ENCODE results near the gene ANOS1.
"Not testable (repeated sequence)": the region's sequence is repeated elsewhere in the genome, so short reads cannot be mapped to it uniquely, and the experiment has no call there.

ANOS1 gene, protein sequence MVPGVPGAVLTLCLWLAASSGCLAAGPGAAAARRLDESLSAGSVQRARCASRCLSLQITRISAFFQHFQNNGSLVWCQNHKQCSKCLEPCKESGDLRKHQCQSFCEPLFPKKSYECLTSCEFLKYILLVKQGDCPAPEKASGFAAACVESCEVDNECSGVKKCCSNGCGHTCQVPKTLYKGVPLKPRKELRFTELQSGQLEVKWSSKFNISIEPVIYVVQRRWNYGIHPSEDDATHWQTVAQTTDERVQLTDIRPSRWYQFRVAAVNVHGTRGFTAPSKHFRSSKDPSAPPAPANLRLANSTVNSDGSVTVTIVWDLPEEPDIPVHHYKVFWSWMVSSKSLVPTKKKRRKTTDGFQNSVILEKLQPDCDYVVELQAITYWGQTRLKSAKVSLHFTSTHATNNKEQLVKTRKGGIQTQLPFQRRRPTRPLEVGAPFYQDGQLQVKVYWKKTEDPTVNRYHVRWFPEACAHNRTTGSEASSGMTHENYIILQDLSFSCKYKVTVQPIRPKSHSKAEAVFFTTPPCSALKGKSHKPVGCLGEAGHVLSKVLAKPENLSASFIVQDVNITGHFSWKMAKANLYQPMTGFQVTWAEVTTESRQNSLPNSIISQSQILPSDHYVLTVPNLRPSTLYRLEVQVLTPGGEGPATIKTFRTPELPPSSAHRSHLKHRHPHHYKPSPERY

DNA sequence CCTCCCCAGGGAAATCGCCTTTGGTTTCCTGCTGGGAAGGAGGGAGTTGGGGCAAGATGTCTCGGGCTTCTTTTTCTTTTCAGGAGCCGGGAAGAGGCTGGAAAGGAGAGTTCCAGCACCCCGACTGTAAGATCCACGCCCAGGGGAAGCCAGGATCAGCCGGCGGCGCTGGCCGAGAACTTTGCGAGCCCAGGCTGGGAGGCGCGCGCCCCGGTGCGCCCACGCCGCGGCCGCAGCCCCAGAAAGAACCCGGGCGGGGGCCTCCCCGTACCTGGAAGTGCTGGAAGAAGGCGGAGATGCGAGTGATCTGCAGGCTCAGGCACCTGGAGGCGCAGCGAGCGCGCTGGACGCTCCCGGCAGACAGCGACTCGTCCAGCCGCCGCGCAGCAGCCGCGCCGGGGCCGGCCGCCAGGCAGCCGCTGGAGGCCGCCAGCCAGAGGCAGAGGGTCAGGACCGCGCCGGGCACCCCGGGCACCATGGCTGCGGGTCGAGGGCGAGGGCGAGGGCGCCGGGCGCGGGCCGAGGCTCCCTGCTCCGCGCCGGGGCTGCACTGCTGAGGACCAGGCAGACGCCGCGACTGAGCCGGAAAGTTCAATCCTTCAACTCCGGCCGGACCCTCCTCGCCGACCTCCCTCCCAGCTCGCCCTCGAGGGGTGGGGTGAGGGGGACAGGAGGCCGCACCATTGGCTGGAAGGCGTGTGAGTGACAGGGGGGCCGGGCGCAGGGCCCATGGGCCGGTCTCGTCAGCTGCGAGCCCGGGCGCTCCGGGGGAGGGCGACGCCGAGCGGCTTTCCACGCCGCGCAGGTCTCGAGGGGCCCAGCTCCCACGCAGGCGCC lies at the start of gene ANOS1:
Gene ANOS1 (minus strand): TSS at position 579 of the 837 bp plus-strand sequence. CDS start 101 bp downstream, at position 478.
- DNase-seq (ENCODE audit: low read depth in 1 of 2, low spot score in 1 of 2) = no peak

DNA sequence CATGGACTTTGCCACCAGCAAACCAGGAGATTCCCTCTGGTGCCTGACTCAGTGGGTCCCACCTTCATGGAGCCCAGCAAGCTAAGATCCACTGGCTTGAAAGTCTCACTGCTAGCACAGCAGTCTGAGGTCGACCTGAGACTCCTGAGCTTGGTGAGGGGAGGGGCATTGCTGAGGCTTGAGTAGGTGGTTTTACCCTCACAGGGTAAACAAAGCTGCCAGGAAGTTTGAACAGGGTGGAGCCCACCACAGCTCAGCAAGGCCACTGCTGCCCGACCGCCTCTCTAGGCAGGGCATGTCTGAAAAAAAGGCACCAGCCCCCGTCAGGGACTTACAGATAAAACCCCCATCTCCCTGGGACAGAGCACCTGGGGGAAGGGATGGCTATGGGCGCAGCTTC lies 41.2 kb upstream of the ANOS1 start:
- no peak for DNase-seq (ENCODE audit: low read depth in 1 of 2, low spot score in 1 of 2)

DNA sequence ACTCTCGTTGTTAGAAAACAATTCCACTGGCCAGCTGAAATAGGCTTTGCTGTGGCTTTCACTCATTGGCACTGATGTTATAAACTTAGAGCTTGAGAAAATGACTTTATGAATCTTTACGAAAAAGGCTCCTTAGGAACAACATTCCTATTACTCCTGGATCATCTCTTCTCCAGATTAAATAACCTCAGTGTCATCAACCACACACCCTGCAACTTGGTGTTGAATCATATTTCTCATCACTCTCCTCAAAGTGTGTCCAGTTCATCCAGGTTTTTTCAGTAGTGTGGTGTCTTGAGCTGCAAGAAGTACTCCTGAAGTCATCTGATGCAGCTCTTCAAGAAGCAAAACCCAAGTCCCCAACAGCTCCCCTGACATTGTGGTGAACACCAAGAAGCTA lies 28.1 kb upstream of the ANOS1 start:
- no peak for DNase-seq (ENCODE audit: low read depth in 1 of 2, low spot score in 1 of 2)

DNA sequence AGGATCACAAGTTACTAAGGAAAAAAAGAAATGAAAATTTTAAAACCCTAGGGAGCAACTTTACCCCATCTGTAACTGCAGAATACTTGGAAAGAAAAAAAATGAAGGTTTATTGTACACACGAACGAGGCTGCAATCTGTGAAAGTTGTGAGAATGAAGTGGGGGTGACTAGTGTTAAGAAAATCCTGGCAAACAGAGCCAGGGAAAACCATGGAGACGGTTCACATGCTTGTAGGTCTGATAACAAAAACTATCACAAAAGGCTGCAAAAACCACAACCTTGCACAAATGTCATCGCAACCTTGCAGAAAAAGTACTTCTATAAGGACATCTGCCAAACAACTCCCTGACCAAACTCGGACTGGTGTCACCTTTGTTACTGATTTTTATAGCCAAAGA lies 26.8 kb upstream of the ANOS1 start:
- DNase-seq (ENCODE audit: low read depth in 1 of 2, low spot score in 1 of 2) = not testable (repeated sequence)

DNA sequence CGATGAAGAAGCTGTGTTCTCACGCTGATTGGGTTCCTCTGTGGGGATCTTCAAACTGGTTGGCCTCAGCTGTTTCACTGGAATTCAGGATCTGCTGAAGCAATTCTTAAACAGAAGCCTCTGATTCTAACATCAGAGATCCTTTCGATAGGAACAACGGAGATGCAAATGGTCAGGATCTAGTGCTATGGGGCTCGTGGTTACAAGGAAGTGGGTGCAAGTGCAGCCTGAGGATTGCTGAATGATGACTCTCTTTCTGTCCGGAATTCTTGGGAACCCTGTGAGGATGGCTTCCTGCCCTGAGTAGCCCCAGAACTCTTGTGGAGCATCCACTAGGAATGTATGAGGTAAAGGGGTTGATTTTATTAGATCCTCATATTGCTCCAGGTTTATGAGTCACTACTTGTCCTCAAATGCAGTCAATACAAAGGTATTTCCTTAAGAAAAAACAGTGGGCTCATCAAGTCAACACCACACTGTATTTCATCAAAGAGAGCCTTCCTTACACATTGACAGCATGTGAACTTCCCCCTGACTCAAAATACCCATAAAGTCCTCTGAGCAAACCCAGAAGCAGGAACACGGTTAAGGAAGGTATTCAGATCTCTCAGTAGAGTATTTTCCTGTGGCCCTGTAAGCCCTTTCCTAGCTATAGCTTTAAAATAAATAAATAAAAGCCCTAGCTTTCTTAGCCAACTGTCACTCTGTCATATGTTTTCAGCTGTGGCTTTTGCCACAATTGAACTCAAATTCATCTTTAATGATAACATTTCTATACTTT lies 25.9 kb upstream of the ANOS1 start:
- DNase-seq (ENCODE audit: low read depth in 1 of 2, low spot score in 1 of 2) = not testable (repeated sequence)

DNA sequence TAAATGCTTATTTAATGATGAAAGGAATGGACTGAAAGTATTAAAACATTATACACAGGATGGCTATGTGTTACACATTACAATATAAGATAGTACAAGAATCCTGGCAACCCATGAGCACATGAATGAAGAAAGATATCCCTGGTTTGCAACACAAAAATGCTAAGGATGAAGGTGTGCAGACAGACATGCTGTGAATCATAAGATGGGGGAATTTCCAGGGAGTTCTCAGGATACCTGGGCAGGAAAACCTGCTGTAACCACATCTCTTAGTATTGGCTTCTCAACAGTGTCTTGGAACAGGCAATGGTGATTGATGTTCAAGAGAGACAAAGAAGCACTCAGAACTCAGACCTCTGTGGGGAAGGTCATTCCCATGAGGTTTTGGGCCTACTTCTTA lies 23.9 kb upstream of the ANOS1 start:
- DNase-seq (ENCODE audit: low read depth in 1 of 2, low spot score in 1 of 2) = no peak

DNA sequence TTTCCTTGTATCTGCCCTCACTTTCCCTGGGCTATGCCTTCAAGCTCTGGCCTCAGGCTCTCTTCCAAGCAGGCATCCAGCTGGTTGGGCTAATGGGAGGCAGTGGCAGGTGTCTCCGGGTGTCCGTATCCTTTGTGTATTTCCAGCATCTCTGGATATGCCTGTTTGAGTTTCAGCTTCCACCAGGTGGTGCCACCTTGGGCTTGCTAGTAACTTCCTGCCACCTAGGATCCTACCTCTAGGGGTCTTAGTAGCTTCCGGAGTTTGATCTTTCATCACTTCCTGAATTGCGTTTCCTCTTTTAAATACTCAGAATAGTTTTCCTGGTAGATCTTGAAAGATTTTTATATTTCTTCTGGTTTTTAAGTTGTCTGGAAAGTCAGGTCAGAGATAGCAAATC lies 23.2 kb upstream of the ANOS1 start:
- no peak for DNase-seq (ENCODE audit: low read depth in 1 of 2, low spot score in 1 of 2)

DNA sequence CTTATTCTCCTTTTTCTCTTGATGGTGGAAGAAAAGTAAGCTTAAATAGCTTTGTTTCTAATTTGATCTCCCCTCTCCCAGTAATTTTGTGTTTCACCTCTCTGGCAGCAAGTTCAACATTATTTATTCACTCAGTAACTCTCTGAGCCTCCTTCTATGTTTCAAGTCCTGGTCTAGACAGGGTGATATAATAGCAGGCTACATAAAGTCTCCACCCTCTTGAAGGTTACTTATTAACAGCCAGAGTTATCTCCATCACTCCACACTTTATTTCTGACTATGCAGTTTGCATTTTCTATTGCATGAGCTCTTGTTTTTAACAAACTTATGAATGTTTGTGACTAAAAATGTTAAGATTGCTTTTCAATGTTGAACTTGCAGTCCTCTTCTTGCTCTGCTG lies 17.8 kb upstream of the ANOS1 start:
- no peak for DNase-seq (ENCODE audit: low read depth in 1 of 2, low spot score in 1 of 2)

DNA sequence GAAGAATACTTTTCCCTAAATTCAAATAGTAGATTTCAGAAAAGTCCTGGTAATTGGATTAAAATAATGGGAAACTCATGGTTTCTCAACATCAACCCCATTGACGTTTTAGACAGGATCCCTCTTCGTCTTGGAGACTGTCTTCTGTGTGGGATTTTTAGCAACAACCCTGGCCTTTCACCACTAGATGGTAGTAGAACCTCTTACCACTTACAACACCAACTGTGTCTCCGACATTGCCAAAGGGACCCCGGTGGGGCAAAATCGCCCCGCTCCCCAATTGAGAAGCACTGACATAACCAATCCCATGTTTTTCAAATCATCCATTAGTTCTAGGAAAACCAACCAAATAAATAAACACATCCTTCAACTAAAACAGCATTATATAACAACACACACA lies 16.9 kb upstream of the ANOS1 start:
- no peak for DNase-seq (ENCODE audit: low read depth in 1 of 2, low spot score in 1 of 2)

DNA sequence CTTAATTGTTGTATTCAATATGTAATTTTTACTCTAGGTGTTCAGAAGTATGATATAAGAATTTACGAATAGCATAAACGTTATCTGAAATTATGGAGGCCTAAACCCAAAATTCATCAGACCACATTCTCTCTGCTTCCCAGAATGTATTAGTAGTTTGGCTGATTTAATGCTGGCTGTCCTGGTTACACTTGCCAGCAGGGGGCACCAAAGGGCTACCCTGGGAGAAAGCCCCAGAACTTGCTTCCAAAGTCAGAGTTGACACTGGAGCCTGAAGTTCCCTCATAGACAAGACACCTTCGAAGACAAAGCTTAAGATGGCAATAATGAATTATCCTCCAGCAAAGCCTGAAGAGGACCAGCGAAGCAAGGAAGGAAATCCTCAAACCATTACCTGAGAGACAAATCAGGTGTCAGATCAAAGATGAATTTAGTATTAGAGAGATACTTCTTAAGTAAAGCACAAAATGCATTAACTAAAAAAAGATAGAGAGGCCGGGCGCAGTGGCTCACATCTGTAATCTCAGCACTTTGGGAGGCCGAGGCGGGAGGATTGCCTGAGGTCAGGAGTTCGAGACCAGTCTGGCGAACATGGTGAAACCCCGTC lies 11.3 kb upstream of the ANOS1 start:
- DNase-seq (ENCODE audit: low read depth in 1 of 2, low spot score in 1 of 2) = peak; percentile 31 to 36

DNA sequence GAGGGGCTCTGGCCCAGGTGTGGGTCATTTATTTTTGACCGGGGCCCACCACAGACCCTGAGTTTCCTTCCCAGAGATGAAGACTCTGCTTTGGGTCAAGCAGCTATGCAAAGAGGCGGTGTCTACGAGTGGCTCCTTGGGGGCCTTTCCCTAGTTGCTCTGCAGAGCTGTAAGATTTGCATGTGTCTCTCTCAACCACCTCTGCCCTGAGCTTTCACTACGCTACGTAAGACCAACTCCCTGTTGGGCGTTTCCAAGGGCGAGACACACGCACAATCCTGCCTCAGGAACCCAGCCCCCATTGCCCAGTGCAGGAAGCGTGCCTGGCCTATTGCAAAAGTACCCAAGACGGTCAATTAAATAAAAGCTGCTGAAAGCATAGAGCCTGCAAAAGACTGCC lies 10.0 kb upstream of the ANOS1 start:
- DNase-seq (ENCODE audit: low read depth in 1 of 2, low spot score in 1 of 2) = no peak

DNA sequence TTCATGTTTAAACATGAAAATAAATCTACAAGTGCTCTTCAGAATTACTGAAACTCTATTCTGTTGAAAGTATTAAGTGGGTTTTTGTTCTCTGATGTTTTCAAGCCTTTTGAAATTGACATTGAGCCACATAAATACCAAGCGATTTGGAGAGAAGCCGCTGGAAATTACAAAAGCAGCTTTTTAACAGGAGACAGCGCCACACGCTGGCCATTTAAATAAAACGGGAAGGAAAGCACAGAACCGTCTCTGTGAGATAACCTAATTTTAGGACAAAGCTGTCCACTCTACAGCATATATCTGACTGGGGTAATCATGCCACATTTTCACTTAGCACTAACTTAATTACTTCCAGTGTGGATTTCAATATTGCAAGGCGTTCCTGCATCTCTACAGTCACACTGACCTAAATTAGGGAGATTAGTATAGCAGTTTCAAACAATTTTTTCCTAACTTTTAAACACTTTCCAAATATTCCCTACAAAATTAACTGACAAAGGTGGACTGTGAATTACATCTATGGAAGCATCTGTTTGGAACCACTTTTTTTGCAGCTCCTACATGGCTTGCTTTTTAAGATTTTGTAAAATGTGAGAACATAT lies 6.8 kb upstream of the ANOS1 start:
- DNase-seq (ENCODE audit: low read depth in 1 of 2, low spot score in 1 of 2) = no peak

DNA sequence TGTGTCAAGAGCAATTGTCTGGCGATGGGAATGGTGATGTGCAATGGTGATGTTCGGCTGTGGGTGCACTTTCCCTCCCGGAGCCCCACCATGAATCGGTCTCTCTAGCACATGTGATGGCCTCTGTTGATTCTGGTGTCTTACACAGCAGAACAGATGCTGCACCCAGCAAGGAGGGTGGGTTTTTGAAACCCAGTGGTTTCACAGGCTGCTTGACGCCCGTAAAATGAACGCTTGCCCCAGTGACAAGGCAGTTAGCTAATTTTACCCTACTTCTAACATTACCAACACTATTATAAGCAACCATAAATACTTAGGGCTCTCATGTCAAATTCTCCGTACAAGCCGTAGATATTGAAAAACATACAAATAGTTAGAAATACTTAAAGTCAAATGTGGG lies 5.9 kb upstream of the ANOS1 start:
- no peak for DNase-seq (ENCODE audit: low read depth in 1 of 2, low spot score in 1 of 2)

DNA sequence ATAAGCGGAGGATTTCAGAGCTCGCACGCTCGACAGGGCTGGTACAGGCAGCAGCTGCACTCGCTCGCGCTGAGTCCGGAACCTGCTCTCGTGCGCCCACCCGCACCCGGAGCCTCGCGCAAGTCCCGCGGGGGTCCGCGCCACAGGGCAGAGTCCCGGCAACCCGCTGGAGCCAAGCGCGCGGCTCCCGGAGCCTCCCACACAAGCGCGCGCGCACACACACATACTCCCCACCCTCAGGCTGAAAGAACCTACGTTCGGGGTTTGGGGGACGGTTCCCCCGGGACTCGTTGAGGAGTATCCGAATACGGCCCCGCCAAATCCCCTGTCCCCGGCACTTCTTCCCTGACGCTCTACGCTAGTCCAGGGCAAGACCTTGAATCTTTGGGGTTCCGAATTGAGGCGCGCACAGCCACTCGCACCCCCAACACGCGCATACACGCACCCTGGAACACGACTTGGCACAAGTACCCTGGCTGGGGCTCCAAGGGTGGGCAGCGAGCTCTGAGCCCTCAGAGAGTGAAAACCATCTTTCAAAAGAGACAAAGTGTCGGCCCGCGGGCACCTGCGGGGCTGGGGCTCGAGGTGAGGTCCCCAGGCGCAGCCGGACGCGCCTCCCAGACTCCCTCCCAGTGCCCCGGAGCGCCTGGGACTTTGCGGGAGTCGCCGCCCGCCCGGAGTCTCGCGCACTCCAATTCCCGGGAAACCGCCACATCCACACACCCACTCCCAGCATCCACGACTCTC lies 952 bp downstream of the ANOS1 start:
- no peak for DNase-seq (ENCODE audit: low read depth in 1 of 2, low spot score in 1 of 2)

DNA sequence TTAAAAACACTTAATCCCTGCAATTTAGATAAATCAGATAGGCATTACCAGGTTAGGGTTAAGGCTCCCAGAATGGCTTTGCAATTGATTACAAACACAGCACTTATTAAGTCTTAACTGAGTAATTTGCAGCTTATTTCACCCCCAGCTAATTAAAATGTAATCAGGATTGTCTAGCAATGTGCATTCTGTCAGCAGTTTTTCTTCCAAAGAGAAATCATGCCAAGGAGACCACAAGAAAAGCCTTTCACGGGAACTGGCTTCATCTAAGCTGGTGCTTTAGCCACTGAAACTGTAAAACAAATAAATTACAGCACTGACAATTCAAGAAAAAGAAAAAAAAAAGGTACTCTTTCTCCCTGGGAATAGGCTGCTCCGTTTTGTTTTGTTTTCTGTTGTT lies 2.1 kb downstream of the ANOS1 start:
- no peak for DNase-seq (ENCODE audit: low read depth in 1 of 2, low spot score in 1 of 2)

DNA sequence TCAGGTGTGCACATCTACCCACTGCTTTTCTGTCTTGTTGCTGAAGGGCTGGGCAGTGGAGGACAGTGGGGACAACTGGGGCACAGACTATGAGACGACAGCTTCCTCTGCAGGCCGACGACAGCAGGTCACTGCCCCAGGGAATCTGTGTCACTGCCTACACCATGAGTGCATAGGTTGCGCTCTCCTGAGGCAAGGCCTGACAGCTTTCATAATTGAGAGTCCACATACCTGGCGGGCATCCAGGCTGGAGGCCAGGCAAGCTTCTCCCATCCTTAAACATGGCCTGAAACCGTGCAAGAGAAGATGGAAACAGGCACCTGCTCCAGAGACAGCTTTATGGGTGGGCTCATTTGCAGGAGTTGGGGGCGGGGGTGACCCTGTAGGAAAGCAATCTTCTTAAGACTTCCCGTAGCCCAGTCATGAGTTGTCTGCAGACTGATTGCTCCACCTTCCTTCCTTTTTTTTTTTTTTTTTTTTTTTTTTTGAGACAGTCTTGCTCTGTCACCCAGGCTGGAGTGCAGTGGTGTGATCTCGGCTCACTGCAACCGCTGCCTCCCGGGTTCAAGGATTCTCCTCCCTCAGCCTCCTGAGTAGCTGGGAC lies 2.9 kb downstream of the ANOS1 start:
- DNase-seq (ENCODE audit: low read depth in 1 of 2, low spot score in 1 of 2) = no peak

DNA sequence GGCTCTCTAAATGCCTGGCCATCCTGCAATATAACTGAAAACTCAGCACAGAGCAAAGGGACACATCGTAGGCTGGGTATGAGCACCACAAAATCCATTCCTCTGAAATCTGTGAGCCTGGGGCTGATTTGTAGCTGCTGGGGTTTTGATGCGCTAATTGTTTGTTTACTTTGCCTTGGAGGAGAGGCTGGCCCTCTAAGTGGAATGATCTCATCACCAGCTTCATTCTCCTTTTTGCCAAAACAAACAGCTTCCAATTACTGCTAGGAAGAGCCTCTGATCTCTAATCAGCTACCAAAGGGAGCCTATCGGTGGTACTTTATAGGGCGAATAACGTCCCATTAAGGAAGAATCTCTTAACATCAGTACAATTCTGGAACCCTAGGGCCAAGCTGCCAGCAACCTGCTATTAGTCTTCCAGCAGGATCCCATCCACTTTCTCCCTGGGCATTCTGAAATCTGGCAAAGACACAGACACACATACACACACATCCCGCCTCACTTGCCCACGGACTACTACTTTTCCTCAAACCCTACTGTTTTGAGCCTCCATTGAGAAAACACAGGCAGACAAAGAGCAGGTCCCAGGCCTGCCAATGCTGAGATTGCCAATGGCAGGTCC lies 5.8 kb downstream of the ANOS1 start:
- DNase-seq (ENCODE audit: low read depth in 1 of 2, low spot score in 1 of 2) = no peak

DNA sequence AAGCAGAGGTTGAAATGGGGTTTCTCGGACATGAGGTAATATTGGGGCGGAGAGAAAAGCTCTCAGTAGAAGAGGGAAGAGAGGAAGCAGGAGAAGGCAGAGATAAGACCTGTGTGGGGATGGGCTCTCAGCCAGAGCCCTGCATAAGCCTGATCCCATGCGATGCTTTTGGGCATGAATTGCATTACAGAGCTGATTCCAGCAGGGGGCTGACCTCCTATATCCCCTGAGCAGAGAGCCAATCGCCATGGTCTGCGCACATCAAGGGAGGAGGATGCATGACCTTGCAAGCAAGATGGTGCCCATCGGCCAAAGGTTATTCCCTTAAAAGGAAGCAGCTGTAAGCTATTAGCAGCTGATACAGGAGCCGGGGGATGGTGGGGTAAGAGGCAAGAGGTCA lies 7.6 kb downstream of the ANOS1 start:
- DNase-seq (ENCODE audit: low read depth in 1 of 2, low spot score in 1 of 2) = no peak

DNA sequence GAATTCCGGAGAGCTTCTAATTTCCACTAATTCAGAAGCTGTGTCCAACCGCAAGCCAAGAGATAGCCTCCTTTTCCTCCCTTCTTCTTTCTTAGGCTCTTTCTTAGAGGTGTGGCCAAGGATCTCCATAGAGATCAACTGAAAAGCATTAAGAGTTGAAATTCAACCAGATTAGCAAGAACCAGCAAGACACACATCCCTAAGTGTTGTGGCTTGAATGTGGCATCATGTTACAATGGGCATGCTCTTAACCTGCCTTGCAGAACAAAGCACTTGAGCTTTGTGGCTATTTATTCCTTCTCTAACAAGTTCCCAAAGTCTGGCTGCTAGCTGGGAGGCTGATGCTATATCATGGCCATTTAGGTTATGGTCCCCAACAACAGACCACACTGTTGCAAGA lies 10.4 kb downstream of the ANOS1 start:
- no peak for DNase-seq (ENCODE audit: low read depth in 1 of 2, low spot score in 1 of 2)

All from activated T-helper 1 cell treated with anti-CD3 and anti-CD28 coated beads, Interleukin-2, amount 50 U/mL, for 16 hours (primary cell).